HL-60/S4 treated with retinoic acid at 250 ng/mL for 4 days and 3 days (cell line): Measurements from ENCODE around the gene SLC16A5.
"Not testable (repeated sequence)": the region's sequence is repeated elsewhere in the genome, so short reads cannot be mapped to it uniquely, and the experiment has no call there.

Source experiments
- in situ Hi-C: fragments of 300-500 bp; cut with MboI; formaldehyde crosslinking; loops from 2 replicates; pipeline ENCODE4 v1.7.0; 2022; ENCODE audit warnings: low sequenced_read_pairs

Gene SLC16A5, protein sequence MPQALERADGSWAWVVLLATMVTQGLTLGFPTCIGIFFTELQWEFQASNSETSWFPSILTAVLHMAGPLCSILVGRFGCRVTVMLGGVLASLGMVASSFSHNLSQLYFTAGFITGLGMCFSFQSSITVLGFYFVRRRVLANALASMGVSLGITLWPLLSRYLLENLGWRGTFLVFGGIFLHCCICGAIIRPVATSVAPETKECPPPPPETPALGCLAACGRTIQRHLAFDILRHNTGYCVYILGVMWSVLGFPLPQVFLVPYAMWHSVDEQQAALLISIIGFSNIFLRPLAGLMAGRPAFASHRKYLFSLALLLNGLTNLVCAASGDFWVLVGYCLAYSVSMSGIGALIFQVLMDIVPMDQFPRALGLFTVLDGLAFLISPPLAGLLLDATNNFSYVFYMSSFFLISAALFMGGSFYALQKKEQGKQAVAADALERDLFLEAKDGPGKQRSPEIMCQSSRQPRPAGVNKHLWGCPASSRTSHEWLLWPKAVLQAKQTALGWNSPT

DNA sequence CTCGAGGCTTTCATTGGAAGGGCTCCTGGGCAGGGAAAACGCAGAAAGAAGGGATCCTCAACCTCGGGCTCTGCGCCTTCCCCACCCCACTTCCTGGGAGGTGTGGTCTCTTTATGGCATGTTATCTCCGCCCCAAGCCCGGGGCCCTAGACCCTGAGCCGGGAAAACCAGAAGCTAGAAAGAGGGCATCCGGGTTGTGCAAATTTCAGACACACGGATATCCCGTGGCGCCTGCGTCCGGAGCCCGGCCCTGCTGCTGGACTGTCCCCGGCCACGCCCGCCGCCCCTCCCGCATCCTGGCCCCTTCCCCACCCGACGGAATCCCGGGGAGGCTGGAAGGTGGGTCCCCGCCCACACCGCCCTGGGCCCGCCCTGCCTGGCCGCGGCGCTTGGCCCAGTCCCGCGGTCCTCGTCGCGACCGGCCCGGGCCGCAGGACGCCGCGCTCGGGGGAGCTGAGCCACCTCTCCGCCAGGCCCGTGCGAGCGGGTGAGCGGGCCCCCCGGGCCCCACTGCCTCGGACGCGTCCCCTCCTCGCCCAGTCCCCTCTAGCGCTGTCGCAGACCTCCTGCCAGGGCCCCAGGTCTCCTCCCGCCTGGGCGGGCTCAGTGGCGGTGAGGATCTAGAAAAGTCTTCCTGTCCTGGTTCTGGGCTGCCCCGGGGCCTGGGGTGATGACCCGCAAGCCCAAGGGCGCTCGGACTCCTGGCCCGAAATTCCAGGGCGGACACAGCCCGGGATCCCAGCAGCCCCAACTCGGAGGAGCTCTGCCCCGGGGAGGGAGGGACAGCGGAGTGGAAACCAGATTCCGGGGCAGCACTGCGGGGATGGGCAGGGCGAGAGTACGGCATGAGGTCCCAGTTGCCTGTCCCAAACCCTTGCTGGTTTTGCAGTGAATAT lies at the start of gene SLC16A5:
Gene SLC16A5, plus strand, starts transcription at position 397 of the 896 bp plus-strand sequence. CDS start 5,683 bp downstream, outside the sequence.
- in situ Hi-C loops: no loop called here

DNA sequence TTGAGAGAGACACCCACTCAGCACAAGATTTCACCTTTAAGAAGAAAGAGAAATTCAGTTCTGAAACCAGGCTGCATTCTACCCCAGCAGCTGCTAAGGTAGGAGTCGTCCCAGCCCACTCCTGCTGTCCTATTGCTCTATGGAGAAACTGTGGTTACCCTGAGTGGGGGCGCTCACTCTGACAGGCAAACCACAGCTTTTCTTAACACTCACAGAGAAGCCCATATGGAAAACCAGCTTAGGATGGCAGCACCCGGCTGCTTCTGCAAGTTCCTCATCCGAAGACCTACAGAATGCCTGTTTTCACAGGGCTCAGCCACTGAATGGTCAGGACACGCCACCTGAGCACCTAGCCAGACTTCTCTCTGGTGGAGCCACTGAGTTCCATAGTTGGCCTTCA lies 48.5 kb upstream of the SLC16A5 start:
- in situ Hi-C loops: no loop called here

DNA sequence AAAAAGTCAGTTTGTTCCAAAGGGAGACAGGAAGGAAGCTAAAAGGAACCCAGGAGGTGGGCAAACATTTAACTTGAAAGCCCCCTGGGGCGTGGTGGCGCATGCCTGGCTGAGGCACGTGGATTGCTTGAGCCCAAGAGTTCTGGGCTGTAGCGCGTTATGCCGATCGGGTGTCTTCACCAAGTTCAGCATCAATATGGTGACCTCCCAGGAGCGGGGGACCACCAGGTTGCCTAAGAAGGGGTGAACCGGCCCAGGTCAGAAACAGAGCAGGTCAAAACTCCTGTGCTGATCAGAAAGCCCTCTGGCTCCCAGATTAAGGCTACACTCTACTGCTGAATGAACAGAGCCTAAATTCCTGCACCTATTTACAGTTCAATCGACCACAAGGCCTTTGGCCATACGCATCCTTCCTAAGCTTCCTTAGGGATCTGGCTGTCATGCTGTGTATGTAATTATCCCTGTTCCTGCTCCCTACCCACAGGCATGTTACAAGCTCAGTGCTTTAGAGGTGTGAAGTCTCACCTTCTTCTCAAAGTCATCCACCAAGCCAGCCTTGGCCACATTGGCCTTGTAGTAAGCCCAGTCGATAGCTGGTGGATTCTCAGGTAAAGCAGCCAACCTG lies 46.0 kb upstream of the SLC16A5 start:
- in situ Hi-C loops: no loop called here

DNA sequence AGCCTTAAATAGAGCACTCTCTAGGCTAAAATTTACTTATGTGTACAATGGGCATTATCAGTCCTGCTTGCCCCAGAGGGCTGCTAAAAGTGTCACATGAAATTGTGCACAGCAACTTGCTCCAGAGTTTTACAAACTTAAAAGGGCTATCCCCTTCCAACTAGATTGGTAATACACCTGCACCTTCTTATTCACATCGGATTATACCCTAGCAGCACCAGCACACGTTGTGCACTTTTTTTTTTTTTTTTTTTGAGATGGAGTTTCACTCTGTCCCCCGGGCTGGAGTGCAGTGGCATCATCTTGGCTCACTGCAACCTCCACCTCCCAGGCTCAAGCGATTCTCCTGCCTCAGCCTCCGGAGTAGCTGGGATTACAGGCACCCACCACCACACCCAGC lies 44.0 kb upstream of the SLC16A5 start:
- in situ Hi-C loops: not testable (repeated sequence)

DNA sequence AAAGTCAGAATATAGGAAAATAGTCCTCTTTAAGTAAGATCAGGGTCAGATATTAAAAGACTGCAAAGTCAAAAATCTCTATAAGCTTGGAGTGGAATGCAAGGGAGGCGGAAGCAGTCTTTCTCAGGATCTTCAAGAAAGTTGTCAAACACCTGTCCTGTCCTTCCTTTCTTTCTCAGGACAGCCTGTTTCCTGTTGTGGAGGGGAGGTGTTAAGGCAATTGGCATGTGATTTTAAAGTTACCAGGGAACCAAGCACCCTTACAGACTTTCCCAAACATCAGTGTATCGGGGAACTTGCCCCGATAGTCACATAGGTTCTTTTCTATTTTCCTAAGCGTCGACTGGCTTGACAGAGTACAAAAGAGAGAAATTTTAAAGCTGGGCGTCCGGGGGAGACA lies 43.0 kb upstream of the SLC16A5 start:
- in situ Hi-C loops: no loop called here

DNA sequence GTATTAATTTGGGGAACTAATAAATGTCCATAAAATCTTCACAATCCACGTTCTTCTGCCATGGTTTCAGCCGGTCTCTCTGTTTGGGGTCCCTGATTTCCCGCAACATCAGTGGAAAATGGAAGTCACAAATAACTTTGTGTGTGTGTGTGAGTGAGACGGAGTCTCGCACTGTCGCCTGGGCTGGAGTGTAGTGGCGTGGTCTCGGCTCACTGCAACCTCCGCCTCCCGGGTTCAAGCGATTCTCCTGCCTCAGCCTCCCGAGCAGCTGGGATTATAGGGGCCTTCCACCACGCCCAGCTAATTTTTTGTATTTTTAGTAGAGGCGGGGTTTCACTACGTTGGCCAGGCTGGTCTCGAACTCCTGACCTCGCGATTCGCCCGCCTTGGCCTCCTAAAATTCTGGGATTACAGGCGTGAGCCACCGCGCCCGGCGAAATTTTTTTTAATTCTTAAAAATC lies 41.8 kb upstream of the SLC16A5 start:
- in situ Hi-C loops: not testable (repeated sequence)

DNA sequence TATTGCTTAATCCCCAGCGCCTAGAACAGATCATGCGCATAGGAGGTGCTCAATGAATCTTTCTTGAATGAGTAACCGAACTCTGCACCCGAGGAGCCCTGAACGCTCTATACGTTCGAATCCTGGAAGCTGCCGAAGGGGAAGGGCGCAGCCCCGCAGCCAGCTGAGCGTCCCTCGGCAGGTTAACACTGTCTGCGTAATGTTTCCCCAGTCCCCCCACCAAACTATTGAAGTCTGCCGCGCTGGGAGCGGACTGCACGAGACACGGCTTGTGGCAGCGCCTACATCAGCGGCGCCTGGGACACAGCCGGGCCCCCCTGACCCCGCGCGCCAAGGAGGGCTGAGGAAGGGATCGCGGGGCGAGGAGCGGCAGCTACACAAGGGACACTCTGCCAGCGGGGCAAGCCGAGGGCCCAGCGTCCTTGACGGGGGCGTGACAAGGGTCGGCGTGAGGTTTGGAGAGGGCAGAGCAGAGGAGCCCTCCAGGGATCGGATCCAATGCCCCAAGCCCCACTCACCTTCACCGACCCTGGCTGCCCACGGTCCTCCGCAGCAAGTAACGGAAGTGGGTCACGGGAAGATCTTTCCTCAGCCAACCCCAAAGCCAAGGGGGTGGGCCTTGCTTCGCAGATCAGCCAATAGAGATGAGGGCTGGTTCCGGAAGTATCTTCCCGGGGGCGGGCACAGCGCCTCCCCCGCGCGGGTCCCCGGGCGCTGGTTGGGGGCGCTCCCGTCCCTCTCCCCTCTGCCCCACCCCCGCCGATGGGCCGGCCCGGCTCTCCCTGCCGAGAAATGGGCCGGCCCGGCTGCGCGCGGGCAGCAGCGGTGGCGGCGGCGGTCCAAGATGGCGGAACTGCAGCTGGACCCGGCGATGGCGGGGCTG lies 41.1 kb upstream of the SLC16A5 start, which contains the start of the genes ATP5PD and KCTD2:
Gene ATP5PD, minus strand, starts transcription at position 563 of the 883 bp plus-strand sequence. CDS start 4,319 bp downstream, outside the sequence.
Gene KCTD2, plus strand, starts transcription at position 819 of the 883 bp plus-strand sequence. Its CDS starts 26 bp downstream, at position 845.
- in situ Hi-C loops: no loop called here

DNA sequence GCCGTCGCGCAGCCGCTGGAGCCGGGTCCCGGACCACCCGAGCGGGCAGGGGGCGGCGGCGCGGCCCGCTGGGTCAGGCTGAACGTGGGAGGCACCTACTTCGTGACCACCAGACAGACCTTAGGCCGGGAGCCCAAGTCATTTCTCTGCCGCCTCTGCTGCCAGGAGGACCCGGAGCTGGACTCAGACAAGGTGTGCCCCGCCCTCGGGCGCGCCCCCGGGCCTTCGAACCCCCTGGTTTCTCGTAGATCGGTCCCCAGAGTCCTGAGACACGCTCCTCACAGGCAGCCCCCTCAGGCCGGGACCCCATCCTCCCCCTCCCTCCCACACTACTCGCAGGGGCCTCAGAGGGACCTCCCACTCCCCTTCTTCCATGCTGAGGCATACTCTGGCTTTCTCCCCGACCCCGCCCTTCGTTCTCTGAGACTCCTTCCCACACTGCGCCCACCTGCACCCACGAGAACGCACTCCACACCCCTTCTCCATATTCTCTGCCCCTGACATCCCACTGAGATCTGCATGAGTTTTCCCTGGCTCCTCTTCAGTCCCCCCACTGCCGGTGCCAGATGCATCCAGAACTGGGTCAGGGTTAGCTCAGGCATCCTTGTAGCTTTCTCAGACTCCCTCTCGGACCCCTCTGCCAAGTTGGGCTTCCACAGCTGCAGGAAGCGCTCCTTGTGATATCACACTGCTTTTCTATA lies 40.2 kb upstream of the SLC16A5 start:
- in situ Hi-C loops: no loop called here

DNA sequence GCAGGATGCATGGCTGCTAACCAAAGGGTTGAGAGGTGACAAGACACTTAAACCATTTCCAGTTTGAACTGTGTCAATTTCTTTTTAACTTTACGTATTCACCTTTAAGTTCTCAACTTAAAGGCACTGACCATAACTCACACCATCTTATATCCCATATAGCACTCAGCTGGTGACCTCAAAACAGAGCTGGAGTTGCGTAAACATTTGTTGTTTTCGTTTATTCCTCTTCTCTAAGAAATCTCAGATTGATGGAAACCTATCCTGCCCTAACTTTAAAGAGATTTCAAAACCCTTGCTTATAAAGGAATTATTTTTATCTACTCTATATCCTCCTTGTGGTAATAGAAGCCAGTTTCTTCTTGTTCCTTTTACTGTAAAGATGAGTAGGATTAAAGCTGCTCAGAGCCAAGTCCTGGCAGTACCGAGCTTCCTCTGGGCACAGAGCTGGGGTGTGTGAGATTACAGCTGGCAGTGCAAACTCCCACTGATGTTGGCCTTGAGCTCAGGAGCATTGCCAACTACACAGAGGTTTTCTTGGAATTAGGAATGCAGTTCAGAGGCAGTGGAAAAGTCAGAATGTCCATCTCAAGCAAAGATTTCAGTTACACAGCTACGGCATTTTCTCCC lies 39.4 kb upstream of the SLC16A5 start:
- in situ Hi-C loops: no loop called here

DNA sequence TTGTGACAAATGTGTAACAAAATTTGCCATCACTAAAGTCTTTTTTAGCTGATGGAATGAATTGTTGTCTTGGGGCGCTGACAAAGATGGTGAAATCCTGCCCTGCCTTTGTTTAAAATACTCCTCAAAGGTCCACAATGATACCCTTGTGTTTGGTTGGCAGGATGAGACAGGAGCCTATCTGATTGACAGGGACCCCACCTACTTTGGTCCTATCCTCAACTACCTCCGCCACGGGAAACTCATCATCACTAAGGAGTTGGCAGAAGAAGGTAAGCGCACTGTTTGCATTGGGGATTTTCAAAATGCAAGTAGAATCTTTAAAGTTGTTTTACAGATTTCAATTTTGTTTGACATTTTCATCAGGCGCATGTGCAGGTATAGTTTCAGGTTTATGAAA lies 38.7 kb upstream of the SLC16A5 start:
- in situ Hi-C loops: no loop called here

DNA sequence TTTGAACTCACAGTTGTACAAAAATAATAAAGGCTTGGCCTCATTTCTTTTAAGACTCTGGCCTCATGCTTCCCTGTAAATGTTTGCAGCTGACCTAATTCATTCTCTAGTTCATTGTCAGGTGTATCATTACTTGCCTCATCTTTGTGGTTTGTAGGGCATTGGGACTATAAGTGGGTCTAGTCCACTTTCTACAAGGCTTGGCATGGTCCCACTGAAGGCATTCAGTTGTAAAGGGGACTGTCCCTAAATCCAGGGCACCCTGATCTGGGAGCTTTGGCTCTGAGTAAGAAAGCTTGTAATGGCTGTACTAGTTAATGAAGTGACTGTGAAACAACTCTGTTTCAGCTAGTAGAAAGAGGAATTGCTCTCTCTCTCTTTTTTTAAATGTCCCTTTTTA lies 38.0 kb upstream of the SLC16A5 start:
- in situ Hi-C loops: no loop called here

DNA sequence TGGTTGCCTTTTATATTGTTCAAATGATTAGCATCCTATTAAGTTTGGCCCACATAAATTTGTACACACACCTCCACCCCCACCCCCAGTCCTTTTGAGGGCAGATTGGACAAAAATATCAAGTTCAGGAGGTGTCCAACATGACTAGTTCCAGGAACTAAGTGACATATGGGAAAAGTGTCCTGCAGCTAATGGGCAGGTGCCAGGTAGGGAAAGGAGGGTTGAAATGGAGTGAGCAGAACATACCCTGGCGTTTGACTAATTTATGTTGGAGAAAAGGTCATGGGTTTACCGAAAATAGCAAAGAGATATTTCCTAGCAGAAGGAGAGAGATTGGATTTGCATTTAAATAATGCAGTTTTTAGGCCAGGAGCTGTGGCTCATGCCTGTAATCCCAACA lies 35.8 kb upstream of the SLC16A5 start:
- in situ Hi-C loops: no loop called here

DNA sequence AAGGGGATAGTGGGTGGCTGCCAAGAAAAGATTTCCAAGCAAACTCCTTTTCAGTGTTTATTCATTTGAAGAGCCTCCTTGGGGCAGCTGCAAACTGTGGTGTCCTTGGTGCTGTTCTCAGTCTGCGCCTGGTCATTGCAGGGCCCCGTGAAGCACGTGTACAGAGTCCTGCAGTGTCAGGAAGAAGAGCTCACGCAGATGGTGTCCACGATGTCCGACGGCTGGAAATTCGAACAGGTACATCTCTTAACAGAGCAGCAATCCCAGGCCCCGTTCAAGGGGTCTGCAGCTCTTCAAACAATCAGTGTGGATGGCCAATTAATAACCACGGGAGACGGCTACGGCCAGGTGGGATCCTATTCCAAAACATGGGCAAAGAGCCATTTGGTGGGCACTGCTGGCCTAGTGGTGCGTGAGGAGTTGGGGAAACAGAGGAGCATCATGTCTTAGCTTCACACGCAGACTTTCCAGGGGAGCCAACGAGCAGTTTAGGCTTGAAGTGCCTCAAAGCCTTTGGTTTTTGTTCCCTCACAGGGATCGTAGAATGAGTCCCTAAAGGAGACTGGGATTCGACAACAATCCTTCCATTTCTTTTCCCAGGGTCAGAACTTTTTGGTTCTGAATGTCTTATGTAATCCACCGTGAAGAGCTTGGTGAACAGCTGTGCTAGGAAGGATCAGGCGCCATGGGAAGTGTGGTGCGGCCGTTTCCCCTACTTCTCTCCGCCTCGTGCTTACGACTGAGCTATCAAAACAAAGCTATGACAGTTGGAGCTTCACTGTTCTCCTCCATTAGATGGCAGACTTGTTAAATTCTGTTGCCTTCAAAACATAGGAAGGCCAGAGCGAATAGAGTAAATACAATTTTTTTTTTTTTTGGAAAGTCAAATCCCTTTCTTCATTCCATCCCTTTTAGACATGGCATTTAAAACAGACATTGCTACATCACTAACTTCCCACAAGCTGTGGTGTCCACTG lies 28.1 kb upstream of the SLC16A5 start:
- in situ Hi-C loops: no loop called here

DNA sequence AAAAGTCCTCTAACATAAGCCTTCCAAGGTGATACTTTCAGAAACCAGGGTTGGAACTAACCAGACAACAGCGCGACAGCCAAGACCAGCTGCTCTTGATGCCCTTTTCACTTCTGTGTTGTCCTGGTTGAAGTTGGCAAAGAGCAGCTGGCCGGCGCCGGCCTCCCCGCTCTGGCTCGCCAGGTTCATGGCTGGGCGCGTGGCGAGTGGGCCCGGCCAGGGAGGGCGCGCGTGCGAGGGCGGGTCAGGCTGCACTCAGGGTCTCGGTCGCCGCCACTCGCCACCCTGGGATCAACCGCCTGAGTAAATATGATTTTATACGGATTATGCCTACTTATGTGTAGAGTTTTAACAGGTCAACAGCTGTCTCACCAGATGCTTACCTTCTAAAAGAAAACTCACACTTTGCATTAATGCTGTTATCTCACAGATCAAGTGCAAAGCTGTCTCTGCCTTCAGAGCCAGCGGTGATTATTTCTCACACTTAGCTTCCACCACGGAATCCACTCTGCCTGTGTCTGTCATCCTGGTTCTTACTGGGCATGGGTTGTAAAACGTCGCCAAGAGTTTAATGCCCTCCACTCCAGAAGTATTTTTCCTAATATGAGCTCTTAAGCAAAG lies 27.2 kb upstream of the SLC16A5 start:
- in situ Hi-C loops: no loop called here

DNA sequence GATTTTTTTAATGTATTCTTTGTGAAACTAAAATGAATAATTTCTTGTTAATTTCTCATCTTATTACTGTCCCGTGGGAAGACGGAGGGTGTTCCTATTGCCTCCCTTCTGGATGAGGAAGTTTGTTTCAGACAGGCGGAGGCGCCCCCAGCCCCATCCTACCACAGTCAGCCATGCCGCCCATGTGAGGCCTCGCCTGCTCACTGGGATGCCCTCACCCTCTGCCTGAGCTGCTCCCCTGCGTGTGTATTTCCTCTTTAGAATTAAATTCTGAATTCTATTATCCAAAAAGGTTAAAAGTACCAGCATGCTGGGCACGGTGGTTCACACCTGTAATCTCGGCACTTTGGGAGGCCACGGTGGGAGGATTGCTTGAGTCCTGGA lies 26.7 kb upstream of the SLC16A5 start:
- in situ Hi-C loops: no loop called here

DNA sequence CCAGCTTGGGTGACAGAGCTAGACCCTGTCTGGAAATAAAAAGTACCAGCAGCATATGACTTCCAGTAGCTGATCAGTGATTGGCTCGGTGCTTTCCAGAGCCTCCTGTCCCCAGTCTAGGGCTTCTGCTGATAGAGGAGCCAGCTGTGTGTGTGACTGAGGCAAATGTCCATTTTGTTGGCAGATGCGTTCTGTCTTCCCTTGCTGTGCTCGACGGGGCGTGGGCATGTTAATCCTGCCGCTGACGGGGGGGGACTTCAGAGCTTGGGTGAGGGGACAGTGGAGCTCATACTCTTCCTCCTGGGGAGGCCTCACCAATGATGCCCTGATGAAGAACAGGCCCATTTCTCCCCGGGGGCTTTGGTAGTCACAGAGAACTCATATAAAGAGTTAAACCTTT lies 26.1 kb upstream of the SLC16A5 start:
- in situ Hi-C loops: no loop called here

DNA sequence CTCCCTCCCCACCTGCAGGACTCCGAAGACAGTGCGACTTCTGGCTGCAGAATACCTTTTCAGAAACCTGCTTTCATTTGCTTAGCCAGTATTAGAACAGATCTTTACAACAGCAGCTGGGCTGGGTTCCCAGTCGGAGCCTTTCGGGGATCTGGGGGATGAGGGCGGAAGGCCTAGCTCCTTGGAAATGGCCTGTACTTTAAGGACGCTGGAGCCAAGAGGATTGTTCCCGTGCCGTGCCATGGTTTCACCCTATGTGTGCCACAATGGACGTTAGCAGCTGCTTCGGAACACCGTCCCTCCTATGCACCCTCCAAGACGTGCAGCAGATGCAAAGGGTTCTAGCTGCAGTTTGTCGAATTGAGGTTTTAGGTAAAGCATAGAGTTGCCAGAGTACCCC lies 24.6 kb upstream of the SLC16A5 start:
- in situ Hi-C loops: no loop called here
